ENCODE results near the gene MAMDC2. TPM values are rescaled to one million over a fixed set of nuclear protein-coding genes. Genes with fewer than 3 reads are reported as not detected.

Gene MAMDC2
- polyA plus RNA-seq, 2 of the 4 experiments (the other 2 are of a cell fraction), result 0.30 to 0.34 TPM

DNA sequence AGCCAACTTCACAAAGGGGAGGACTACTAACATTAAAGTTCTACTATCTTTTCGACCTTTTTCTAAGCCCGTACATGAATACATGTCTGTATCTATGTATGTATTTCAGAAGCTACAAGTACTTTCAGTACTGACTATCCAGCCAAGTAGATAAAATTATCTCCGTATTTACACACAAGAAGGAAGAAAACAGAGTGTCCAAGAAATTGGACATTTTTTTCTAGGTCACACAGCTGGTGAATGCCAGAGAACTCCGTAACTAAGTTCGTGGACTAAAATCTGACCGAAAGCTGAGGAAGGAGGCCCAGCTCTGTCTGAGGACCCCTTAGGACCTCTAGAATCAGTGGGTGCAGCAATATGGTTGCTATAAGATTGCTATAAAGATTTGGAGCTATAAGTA is 83.4 kb downstream of the MAMDC2 start:
- no peaks in the 10 kb centered on the region for H3K9me3 ChIP-seq
- DNase-seq (ENCODE audit: low read depth in 1 of 2, low spot score in 1 of 2), result no peak
- no peak overlapping the region for H3K27ac ChIP-seq
- H3K4me3 ChIP-seq, result no peak overlapping the region
- H3K4me1 ChIP-seq, result no peaks in the 10 kb centered on the region
- CTCF ChIA-PET, result interaction anchor here (0.9 to 2.0 kb wide), 3 partner anchors 13 to 195 kb away, joined by 3 to 5 read pairs (median 4); no protein-coding TSS in a partner anchor
- ATAC-seq, result no peak
- POLR2A ChIA-PET, result no interaction called here
- H3K4me2 ChIP-seq, result no peak overlapping the region
- WGBS (ENCODE audit: missing lambda C conversion rate), result 65% methylated on average over 6 of the region's 6 CpGs
- no peak for TF ChIP-seq KDM5A (IDR thresholded peaks at IDR 0.05)
- no peak for FAIRE-seq

DNA sequence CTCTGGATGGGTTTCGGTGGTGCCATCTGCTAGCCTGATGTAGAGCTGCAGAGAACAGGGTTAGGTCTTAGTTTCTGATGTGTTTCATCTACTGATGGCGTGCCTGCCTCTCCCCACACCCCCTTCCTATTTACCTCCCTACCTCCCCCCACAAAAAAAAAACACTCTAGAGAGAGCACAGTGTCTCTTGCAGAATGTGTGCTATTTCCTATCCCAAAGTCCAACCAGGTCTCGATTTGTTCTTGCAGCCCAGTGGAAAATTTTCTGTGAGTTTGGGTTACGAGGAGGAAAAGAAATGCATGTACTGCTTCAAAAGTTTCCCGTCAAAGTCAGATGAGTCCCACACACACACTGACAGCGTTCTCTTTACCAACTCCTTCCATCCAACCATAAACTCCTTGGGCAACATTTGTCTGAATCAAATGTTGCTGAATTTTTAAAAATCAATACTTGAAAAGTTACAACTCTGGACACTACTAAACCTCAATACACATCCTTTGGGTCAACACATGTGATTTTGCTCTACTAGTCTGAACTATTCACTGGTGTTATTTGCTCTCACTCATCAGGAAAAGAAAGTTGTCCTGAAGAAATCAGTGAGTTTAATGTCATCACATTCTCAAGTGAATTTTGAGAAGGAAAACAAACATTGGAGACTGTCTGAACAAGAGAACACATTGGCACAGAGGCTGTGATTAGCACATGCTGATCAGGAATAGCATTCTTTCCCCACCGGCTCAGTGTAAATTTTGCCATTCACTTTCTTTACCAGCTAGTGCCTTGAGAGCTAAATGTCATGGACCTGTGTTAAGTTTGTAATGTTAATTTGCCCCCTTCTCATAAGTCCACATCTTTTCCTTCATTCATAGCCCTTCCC is 84.1 kb downstream of the MAMDC2 start:
- FAIRE-seq (no peak), ATAC-seq (no peak), DNase-seq (ENCODE audit: low read depth in 1 of 2, low spot score in 1 of 2) (no peak)
- Histone ChIP-seq H3K27ac (no peak overlapping the region), H3K9me3 (no peaks in the 10 kb centered on the region), H3K4me3 (no peak overlapping the region), H3K4me2 (no peak overlapping the region), H3K4me1 (no peaks in the 10 kb centered on the region)
- ChIA-PET POLR2A (no interaction called here), CTCF (interaction anchor here (0.6 to 2.0 kb wide), 4 partner anchors 14 to 196 kb away, joined by 3 to 5 read pairs (median 4); no protein-coding TSS in a partner anchor)
- 46% methylated on average over 7 of the region's 7 CpGs for WGBS (ENCODE audit: missing lambda C conversion rate)
- TF ChIP-seq FOSB (CRISPR knock-in tag; IDR thresholded peaks at IDR 0.05) (no peak), TP53 (CRISPR knock-in tag; IDR thresholded peaks at IDR 0.05) (no peak), NFE2L2 (conservative IDR thresholded peaks at IDR 0.05; ENCODE audit: low read length) (no peak)
- TF ChIP-seq, protein P1, sequence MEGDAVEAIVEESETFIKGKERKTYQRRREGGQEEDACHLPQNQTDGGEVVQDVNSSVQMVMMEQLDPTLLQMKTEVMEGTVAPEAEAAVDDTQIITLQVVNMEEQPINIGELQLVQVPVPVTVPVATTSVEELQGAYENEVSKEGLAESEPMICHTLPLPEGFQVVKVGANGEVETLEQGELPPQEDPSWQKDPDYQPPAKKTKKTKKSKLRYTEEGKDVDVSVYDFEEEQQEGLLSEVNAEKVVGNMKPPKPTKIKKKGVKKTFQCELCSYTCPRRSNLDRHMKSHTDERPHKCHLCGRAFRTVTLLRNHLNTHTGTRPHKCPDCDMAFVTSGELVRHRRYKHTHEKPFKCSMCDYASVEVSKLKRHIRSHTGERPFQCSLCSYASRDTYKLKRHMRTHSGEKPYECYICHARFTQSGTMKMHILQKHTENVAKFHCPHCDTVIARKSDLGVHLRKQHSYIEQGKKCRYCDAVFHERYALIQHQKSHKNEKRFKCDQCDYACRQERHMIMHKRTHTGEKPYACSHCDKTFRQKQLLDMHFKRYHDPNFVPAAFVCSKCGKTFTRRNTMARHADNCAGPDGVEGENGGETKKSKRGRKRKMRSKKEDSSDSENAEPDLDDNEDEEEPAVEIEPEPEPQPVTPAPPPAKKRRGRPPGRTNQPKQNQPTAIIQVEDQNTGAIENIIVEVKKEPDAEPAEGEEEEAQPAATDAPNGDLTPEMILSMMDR (IDR thresholded peaks at IDR 0.05), result no peak

DNA sequence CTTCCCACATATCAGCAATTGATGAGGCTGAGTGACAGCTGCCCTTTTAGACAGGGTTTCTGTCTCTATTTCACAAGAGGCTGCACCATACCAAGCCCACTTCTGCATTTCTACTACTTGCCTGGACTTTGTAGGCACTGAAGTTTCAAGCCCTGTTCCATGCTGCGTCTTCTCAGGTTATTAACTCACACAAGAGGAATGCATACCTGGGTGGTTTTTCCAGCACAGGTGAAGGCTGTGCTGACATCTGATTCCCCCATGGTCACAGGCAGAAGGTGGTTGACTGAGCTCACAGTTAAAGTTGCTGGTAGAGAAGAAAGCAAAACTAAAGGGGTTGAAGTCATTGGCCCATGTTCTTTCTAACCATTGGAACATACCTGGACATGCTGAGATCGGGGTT is 86.6 kb downstream of the MAMDC2 start:
- H3K9me3 ChIP-seq, result no peaks in the 10 kb centered on the region
- 8% methylated on average over 2 of the region's 2 CpGs for WGBS (ENCODE audit: missing lambda C conversion rate)
- ATAC-seq, result no peak
- TF ChIP-seq NPAS2 (CRISPR knock-in tag; IDR thresholded peaks at IDR 0.05; ENCODE audit: borderline replicate concordance), result no peak
- FAIRE-seq, result no peak
- ChIA-PET POLR2A (no interaction called here), CTCF (no interaction called here)
- no peak overlapping the region for H3K4me2 ChIP-seq
- H3K27ac ChIP-seq, result no peak overlapping the region
- H3K4me3 ChIP-seq, result no peak overlapping the region
- no peak for DNase-seq (ENCODE audit: low read depth in 1 of 2, low spot score in 1 of 2)
- no peaks in the 10 kb centered on the region for H3K4me1 ChIP-seq

DNA sequence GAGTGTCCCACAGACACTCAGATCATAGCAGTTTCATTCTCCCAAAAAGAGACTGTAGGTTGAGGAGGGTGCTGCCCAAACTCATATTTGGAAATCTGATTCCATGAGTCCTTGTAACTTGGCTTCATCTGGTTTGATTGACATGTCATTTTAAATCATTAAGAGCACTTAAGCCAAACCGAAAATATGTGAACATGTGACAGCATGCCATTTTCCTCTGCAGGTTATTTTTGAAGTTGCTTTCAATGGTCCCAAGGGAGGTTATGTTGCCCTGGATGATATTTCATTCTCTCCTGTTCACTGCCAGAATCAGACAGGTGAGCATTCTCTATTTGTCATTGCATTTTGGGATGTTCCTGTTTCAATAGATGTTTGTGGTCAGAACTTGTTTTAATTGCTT is 87.6 kb downstream of the MAMDC2 start:
- no peak for FAIRE-seq
- POLR2A ChIA-PET, result no interaction called here

More for the DNA sequence above, 87.6 kb downstream of the MAMDC2 start:
- no peak overlapping the region for H3K27ac ChIP-seq
- CTCF ChIA-PET, result interaction anchor here (1.4 kb wide), 1 partner anchor 10 kb away, joined by 4 read pairs; no protein-coding TSS in a partner anchor
- TF ChIP-seq POLR2A (IDR thresholded peaks at IDR 0.05; ENCODE audit: low read length) (no peak), RCOR1 (IDR thresholded peaks at IDR 0.05; ENCODE audit: low read depth, low read length) (no peak), NR3C1 (IDR thresholded peaks at IDR 0.05) (no peak), KDM5A (IDR thresholded peaks at IDR 0.05) (no peak)
- TF ChIP-seq, protein P2, sequence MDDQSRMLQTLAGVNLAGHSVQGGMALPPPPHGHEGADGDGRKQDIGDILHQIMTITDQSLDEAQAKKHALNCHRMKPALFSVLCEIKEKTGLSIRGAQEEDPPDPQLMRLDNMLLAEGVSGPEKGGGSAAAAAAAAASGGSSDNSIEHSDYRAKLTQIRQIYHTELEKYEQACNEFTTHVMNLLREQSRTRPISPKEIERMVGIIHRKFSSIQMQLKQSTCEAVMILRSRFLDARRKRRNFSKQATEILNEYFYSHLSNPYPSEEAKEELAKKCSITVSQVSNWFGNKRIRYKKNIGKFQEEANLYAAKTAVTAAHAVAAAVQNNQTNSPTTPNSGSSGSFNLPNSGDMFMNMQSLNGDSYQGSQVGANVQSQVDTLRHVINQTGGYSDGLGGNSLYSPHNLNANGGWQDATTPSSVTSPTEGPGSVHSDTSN (IDR thresholded peaks at IDR 0.05), result no peak
- H3K4me1 ChIP-seq, result no peaks in the 10 kb centered on the region
- no peak overlapping the region for H3K4me3 ChIP-seq
- ATAC-seq, result no peak
- H3K4me2 ChIP-seq, result no peak overlapping the region
- H3K9me3 ChIP-seq, result no peaks in the 10 kb centered on the region
- 76% methylated on average over 1 of the region's 1 CpG for WGBS (ENCODE audit: missing lambda C conversion rate)
- no peak for DNase-seq (ENCODE audit: low read depth in 1 of 2, low spot score in 1 of 2)
